Subcutaneous abdominal adipose tissue (tissue), 5 donors: ENCODE data around the gene EVA1C.

Experiments used
- H3K27ac ChIP-seq: one replicate; pipeline ENCODE4 v1.7.0; 2013; ENCODE audit warnings: low read depth, mild to moderate bottlenecking, inconsistent platforms, low read length, moderate library complexity
- H3K27me3 ChIP-seq, 5 donors: one replicate each; pipeline ENCODE4 v1.7.0; 2013; ENCODE audit warnings: low read length in 5 of 5, inconsistent platforms in 1 of 5; ENCODE audit not compliant: control insufficient read depth in 5 of 5, insufficient read depth in 4 of 5
- H3K36me3 ChIP-seq, 5 donors: one replicate each; pipeline ENCODE4 v1.7.0; 2013; ENCODE audit warnings: low read length in 5 of 5; ENCODE audit not compliant: control insufficient read depth in 5 of 5, insufficient read depth in 5 of 5
- H3K4me1 ChIP-seq, 5 donors: one replicate each; pipeline ENCODE4 v1.7.0; 2013; ENCODE audit warnings: low read length in 5 of 5, mild to moderate bottlenecking in 3 of 5, moderate library complexity in 1 of 5; ENCODE audit not compliant: control insufficient read depth in 5 of 5, insufficient read depth in 5 of 5
- H3K4me3 ChIP-seq, 5 donors: one replicate each; pipeline ENCODE4 v1.7.0; 2013; ENCODE audit warnings: low read length in 5 of 5, low read depth in 1 of 5
- H3K9ac ChIP-seq, 5 donors: one replicate each; pipeline ENCODE4 v1.7.0; 2013; ENCODE audit warnings: low read length in 5 of 5, mild to moderate bottlenecking in 4 of 5, moderate library complexity in 3 of 5
- H3K9me3 ChIP-seq, 5 donors: one replicate each; pipeline ENCODE4 v1.7.0; 2013; ENCODE audit warnings: low read length in 5 of 5; ENCODE audit not compliant: control insufficient read depth in 5 of 5
- donor health status: healthy.
- donor health status: healthy.
- donor health status: healthy.
- donor health status: healthy.
- donor health status: healthy.

Gene EVA1C

DNA sequence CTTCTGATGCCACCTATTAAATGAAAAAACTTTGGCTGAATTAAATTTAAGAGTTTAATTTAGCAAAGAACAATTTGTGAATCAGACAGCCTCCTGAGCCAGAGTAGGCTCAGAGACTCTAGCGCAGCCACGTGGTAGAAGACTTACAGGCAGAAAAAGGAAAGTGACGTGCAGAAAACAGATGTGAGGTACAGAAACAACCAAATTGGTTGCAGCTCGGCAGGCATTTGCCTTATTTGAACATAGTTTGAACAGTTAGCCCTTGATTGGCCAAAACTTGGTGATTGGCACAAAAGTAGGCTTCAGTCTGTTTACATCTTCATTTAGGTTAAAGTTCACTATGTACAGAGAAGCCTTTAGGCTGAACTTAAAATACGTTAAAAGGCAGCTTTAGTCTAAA is 149.9 kb downstream of the EVA1C start:
- H3K9ac ChIP-seq = no peak overlapping the region
- H3K4me3 ChIP-seq = no peak overlapping the region
- H3K36me3 ChIP-seq = no peaks in the 10 kb centered on the region
- peaks cover 0 to 2% (median 0%) of the 10 kb centered on the region in 5 donors for H3K4me1 ChIP-seq
- H3K27ac ChIP-seq = no peak overlapping the region
- no peaks in the 10 kb centered on the region for H3K27me3 ChIP-seq
- H3K9me3 ChIP-seq = peaks cover 0 to 7% (median 0%) of the 10 kb centered on the region in 5 donors

DNA sequence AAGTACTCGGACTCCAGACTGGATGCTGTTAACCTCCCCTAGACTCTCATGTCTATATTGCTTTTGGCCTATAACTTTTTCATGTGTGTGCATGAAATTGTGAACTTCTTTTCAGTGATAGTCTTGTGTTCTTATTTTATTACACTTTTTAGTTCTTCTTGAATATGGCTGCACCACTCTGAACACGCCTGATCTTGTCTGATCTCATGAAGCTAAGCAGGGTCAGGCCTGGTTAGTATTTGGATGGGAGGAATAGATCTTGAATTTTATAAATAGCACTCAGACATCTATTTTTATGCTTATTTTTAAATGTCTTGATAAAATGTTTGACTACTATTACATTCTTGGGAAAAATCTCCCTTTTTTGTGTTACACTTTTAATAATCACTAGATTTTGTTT is 150.4 kb downstream of the EVA1C start:
- H3K36me3 ChIP-seq = no peaks in the 10 kb centered on the region
- H3K9me3 ChIP-seq = peaks cover 0 to 7% (median 0%) of the 10 kb centered on the region in 5 donors
- no peak overlapping the region for H3K9ac ChIP-seq
- H3K27ac ChIP-seq = no peak overlapping the region
- no peaks in the 10 kb centered on the region for H3K27me3 ChIP-seq
- H3K4me3 ChIP-seq = no peak overlapping the region
- peaks cover 0 to 2% (median 0%) of the 10 kb centered on the region in 5 donors for H3K4me1 ChIP-seq
